Astrocyte of the spinal cord (primary cell): Measurements from ENCODE around the gene FNBP1.

ENCODE experiments used
- DNase-seq: peaks from one replicate; pipeline ENCODE4 v3.0.0; 2011; ENCODE audit warnings: low read depth, low spot score
- H3K4me3 ChIP-seq: 2 replicates; pipeline ENCODE4 v1.5.1; 2011; ENCODE audit warnings: low read depth, mild to moderate bottlenecking, low read length, moderate library complexity
- in situ Hi-C: cut with HindIII; loops from 2 replicates; pipeline ENCODE4 v1.10.0; 2017; ENCODE audit warnings: low sequenced_read_pairs
- TF ChIP-seq, protein P1 (sequence below): IDR thresholded peaks from 2 replicates; pipeline ENCODE4 v1.5.1; 2012; ENCODE audit warnings: low read depth, mild to moderate bottlenecking, low read length, inconsistent platforms

The FNBP1 gene

DNA sequence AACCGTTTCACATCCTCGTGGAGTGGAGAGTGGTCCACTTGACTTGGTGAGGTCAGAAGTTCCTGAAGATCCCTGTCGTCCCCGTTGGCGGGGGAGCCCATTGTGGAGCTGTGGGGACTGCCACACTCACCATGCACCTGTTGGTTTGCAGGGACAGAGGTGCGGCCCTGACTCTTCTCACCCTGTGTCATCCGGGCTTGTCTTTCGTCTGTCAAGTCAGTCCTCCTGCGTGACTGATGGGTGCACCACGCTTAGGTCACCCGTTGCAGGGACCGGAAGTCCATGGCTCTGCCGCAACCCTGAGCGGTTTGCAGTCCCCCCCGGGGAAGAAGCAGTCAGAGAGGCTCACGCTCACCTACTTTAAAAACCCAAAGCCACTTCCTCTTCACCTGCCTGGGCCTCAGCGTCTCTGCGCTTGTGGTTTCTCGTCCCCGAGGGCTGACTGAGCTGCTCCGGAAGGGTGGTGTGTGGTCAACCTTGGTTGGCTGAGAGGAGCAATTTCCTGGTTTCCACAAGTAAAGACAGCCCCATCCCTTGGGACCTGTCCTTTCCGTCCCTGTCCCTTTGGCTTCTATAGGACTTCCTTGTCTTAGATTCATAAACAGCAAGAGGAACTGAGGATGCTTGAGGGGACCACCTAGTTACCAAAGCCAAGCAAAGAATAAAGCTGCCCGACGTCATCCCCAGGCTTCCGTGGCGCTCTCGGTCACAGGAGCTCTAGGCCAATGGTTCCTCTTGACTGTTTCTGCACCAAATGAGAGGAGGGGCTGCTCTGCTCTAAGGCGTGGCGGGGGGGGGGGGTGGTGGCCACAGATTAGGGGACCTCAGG lies 154.5 kb downstream of the FNBP1 start:
- DNase-seq: no peak
- TF ChIP-seq, protein P1, sequence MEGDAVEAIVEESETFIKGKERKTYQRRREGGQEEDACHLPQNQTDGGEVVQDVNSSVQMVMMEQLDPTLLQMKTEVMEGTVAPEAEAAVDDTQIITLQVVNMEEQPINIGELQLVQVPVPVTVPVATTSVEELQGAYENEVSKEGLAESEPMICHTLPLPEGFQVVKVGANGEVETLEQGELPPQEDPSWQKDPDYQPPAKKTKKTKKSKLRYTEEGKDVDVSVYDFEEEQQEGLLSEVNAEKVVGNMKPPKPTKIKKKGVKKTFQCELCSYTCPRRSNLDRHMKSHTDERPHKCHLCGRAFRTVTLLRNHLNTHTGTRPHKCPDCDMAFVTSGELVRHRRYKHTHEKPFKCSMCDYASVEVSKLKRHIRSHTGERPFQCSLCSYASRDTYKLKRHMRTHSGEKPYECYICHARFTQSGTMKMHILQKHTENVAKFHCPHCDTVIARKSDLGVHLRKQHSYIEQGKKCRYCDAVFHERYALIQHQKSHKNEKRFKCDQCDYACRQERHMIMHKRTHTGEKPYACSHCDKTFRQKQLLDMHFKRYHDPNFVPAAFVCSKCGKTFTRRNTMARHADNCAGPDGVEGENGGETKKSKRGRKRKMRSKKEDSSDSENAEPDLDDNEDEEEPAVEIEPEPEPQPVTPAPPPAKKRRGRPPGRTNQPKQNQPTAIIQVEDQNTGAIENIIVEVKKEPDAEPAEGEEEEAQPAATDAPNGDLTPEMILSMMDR: no peak
- in situ Hi-C loops: no loop called here
- no peak overlapping the region for H3K4me3 ChIP-seq

DNA sequence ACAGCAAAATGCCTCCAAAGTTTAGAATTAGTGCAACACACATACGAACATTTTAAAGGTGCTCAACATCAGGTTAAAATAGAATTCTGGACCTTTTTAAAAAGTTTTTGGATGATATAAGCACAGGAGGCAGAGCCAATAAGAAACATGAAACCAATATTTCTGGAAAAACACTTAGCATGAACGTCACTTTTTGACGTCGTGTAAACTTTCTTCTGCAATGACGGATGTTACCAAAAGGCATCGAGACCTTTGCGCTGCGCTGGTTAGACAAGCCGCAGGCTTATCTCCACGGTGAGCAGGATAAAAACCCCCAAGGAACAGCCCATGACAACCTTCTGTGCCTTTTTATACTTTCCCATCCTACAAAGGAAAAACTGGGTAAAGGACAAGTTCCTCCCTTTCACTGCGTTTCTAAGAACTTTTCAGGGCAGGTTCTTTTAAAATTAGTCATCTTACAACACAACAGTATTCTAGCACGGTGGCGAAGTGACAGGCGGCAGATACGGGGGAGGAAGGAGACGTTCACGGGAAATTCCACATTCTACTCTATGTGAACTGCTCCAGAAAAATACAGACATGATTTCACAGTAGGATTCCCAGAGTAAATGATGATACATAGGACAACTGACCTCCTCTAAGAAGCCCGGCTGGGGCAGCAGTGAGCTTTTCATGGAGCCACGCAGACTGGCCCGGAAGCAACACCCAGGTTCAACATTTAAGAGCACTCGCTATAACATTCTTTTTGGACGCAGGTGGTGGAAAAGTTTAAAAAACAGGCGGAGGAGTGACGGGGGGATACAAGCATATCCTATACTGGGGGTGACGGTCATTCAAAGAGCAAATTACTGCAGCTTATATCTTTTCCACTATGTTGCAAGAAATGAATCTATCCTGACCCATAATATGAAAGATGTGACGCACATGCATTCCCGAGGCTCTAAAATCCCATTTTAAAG lies 155.4 kb downstream of the FNBP1 start:
- in situ Hi-C loops: no loop called here
- TF ChIP-seq, protein P1: peak; percentile 37
- no peak overlapping the region for H3K4me3 ChIP-seq
- peak; percentile 52 for DNase-seq

DNA sequence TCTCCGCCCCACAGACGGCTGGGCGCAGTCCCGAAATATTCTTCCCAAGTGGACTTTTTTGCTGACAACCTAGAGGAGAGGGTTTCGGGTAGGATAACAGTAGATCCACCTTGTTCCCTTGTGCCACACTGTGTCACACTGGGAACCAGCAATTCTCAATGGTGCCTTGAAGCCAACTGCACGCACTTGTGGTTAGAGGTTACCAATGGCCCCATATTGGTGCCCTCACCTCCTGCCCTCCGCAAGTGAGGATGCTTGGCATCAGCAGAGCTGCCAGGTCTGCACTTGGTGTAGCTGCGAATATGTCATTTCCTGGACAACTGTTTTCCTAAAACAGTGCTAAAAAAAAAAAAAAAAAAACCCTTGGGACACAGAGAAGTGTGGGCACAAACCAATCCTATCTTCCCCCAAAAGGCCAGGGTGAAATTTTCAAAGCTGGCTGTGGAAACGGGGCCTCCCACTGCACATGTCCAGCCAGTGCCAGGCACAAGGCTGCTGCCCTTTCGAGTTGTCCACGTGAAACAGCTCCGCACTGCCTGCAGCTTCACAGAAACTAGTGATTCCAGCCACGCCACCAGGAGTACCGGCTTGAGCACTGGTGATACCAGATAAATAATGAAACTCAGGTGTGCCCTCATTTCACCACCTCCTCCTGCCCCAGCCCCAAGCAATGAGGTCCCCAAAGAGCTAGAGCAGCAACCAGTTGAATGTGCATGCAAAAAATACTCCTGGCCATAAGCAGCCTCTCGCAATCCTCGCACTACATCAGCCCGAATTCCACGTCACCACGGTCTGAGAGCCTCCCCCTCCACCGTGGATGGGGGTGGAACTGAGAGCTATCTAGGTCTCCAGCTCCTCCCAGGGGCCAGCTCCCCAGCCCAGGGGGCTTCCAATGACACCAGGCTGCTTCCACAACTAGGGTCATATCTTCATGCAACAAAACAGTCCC lies 156.5 kb downstream of the FNBP1 start:
- no peak overlapping the region for H3K4me3 ChIP-seq
- no peak for DNase-seq
- in situ Hi-C loops: no loop called here
- TF ChIP-seq, protein P1: no peak

DNA sequence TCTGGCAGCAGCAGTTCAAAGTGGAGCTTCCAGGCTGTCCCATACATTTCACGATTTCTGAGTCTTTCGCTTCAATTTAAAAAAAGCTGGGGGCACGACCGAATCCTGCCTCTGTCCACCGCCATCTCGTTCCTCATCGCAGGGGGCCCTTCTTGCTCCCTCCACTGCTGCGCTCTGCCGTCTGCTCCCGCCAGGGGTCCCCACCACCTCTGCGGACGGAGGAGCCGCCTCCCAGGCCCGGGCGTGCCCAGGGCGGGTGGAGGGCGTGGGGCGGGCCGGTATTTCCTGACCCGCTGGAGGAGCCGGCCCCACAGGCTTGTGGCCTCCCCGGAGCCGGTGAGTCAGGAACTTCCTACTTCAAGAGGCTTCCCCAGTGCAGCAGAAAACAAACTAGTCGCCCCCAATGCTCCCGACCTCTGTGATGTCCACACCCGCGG lies 157.3 kb downstream of the FNBP1 start:
- H3K4me3 ChIP-seq: no peak overlapping the region
- in situ Hi-C loops: no loop called here
- peak; percentile 91 for DNase-seq
- TF ChIP-seq, protein P1: peak; percentile 85

DNA sequence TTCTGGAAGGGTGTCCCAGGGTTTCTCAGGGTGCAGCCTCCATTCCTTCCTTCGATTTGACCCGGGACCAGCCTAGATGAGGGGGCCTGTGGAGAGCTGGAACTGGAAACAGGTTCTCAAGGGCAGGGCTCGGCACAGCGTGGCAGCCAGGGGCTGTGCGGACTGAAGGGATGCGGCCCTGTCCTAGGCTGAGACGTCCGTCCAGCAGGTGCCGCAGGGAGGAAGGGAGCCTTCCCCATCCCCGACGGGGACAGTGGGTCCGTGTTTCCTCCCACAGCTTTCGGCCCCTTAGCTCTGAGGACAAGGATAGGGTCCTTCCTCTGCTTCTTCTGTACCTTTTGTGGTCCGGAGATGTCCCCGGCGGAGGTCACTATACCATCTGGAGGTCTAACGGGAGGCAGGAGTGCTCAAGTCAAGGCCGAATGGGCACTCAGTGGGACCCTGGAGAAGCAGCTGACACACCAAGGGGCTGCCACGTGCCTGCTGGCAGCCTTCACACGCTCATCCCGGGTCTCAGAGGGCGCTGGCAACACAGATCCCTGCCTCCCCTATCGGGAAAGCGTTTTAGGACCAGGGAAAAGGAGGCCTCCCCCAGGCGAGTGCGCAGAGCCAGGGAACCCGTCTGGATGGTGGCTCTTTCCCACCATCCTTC lies 157.8 kb downstream of the FNBP1 start:
- in situ Hi-C loops: no loop called here
- H3K4me3 ChIP-seq: no peak overlapping the region
- TF ChIP-seq, protein P1: peak; percentile 16
- DNase-seq: no peak
